Spleen (tissue), 7 donors: Measurements from ENCODE around the gene TOX3.

Experiments used
- POLR2AphosphoS5 ChIP-seq, 3 donors: sonication (generic); formaldehyde crosslinking; IDR thresholded peaks; one replicate each; pipeline ENCODE4 v1.5.1; 2017; ENCODE audit warnings: antibody characterized with exemption in 3 of 3
- TF ChIP-seq, protein P1 (sequence below), 11 experiments: fragments of 200-600 bp in 7 of 11; fragments of 450-650 bp in 4 of 11; sonication (generic) in 4 of 11; IDR thresholded peaks in 8 of 11; conservative IDR thresholded peaks in 3 of 11; 1 replicate in 7 of 11; 2 replicates in 4 of 11; pipeline versions ENCODE4 v1.4.0 to v1.8.0; 2016 to 2021; ENCODE audit warnings: antibody characterized with exemption in 11 of 11, inconsistent platforms in 4 of 11, mild to moderate bottlenecking in 1 of 11
- donor health status: DM: no; HTN: no; CAD: no; lungs with moderate emphysema.
- donor health status: DM: no; HTN: no; CAD: no.
- donor health status: DM: no; HTN: no; CAD: no.

DNA sequence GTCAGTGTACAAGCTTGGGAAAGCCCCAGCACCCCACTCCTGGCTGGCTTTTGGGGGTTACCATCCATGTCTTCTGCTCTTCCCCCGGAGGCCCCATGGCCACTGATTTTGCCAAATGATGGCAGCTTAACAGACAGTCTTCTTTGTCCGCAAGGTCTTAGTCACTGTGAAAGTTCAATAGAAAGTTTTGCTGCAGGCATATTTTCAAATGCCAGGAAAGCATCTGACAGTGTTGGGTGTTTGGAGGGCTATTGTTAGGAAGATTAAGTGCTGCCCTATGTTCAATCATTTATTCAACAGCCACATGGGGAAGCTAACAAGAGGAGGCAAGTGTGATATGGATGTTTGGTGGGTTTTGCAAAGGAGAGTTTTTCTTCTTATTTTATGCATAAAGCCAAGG is 122.4 kb downstream of the TOX3 start:
- no peak for TF ChIP-seq POLR2AphosphoS5 (IDR thresholded peaks at IDR 0.05)
- TF ChIP-seq, protein P1, sequence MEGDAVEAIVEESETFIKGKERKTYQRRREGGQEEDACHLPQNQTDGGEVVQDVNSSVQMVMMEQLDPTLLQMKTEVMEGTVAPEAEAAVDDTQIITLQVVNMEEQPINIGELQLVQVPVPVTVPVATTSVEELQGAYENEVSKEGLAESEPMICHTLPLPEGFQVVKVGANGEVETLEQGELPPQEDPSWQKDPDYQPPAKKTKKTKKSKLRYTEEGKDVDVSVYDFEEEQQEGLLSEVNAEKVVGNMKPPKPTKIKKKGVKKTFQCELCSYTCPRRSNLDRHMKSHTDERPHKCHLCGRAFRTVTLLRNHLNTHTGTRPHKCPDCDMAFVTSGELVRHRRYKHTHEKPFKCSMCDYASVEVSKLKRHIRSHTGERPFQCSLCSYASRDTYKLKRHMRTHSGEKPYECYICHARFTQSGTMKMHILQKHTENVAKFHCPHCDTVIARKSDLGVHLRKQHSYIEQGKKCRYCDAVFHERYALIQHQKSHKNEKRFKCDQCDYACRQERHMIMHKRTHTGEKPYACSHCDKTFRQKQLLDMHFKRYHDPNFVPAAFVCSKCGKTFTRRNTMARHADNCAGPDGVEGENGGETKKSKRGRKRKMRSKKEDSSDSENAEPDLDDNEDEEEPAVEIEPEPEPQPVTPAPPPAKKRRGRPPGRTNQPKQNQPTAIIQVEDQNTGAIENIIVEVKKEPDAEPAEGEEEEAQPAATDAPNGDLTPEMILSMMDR (IDR thresholded peaks at IDR 0.05 in 8 of 11, conservative IDR thresholded peaks at IDR 0.05 in 3 of 11), result no peak
